Measurements from ENCODE around the gene FARS2. TPM values are rescaled to one million over a fixed set of nuclear protein-coding genes. Genes with fewer than 3 reads are reported as not detected.

Gene FARS2
- total RNA-seq, 4 donors from 2014 or later: 8.3 to 18.5 (median 13.0) TPM

DNA sequence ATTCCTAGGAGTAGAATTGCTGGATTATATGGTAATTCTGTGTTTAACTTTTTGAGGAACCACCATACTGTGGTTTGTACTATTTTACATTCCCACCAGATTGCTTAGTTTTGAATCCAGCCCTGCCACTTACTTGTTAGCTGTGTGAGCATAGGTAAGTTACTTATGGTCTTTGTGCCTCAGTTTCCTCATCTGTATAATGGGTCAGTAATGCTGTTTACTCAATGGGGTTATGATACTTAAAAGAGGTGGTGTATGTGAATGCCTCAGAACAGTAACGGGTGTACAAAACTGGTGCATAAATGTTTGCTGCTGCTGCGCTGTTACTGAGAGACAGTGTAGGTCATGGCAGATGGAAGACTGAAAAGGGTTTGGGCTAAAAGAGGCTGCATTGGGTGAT, 506.2 kb downstream of the FARS2 start:
- peaks cover 0 to 9% (median 0%) of the 10 kb centered on the region in 3 donors for H3K36me3 ChIP-seq
- TF ChIP-seq, protein P1, sequence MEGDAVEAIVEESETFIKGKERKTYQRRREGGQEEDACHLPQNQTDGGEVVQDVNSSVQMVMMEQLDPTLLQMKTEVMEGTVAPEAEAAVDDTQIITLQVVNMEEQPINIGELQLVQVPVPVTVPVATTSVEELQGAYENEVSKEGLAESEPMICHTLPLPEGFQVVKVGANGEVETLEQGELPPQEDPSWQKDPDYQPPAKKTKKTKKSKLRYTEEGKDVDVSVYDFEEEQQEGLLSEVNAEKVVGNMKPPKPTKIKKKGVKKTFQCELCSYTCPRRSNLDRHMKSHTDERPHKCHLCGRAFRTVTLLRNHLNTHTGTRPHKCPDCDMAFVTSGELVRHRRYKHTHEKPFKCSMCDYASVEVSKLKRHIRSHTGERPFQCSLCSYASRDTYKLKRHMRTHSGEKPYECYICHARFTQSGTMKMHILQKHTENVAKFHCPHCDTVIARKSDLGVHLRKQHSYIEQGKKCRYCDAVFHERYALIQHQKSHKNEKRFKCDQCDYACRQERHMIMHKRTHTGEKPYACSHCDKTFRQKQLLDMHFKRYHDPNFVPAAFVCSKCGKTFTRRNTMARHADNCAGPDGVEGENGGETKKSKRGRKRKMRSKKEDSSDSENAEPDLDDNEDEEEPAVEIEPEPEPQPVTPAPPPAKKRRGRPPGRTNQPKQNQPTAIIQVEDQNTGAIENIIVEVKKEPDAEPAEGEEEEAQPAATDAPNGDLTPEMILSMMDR (IDR thresholded peaks at IDR 0.05): no peak
- TF ChIP-seq POLR2A (IDR thresholded peaks at IDR 0.05): no peak
- peaks cover 0 to 17% (median 0%) of the 10 kb centered on the region in 3 donors for H3K9me3 ChIP-seq
- H3K27ac ChIP-seq: no peak overlapping the region
- DNase-seq: no peak
- 97 to 100% methylated on average over 2 of the region's 2 CpGs for whole genome bisulfite sequencing, 2 donors
- H3K4me1 ChIP-seq: peaks cover 0 to 13% (median 0%) of the 10 kb centered on the region in 3 donors
- intact Hi-C loops (cut with DNase I): no loop called here
- no peak overlapping the region for H3K4me3 ChIP-seq
- no peaks in the 10 kb centered on the region for H3K27me3 ChIP-seq

DNA sequence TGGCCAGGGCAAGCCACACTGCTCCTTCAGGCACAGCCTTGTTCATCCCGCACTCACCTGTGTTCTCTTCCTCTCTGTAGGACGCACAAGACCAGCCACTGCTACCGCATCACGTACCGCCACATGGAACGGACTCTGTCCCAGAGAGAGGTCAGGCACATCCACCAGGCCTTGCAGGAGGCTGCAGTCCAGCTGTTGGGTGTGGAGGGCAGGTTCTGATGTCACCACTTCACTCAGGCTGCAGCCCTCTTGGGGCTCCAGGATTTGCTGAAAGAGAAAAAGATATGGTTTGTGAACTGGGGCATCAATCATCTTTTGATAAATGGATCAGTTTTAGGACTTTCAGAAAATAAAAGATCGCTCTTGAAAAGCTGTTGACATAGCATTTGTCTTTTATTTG, 509.9 kb downstream of the FARS2 start:
- Histone ChIP-seq H3K36me3 (peaks cover 0 to 22% (median 0%) of the 10 kb centered on the region in 3 donors), H3K27me3 (no peaks in the 10 kb centered on the region), H3K27ac (no peak overlapping the region), H3K4me1 (no peaks in the 10 kb centered on the region), H3K9me3 (peaks cover 0 to 17% (median 0%) of the 10 kb centered on the region in 3 donors), H3K4me3 (no peak overlapping the region)
- 93% methylated on average over 2 to 7 of the region's 7 CpGs for WGBS, 2 donors
- intact Hi-C loops (cut with DNase I): no loop called here
- no peak for TF ChIP-seq POLR2A (IDR thresholded peaks at IDR 0.05)
- TF ChIP-seq, protein P1 (IDR thresholded peaks at IDR 0.05): no peak
- DNase-seq: no peak

DNA sequence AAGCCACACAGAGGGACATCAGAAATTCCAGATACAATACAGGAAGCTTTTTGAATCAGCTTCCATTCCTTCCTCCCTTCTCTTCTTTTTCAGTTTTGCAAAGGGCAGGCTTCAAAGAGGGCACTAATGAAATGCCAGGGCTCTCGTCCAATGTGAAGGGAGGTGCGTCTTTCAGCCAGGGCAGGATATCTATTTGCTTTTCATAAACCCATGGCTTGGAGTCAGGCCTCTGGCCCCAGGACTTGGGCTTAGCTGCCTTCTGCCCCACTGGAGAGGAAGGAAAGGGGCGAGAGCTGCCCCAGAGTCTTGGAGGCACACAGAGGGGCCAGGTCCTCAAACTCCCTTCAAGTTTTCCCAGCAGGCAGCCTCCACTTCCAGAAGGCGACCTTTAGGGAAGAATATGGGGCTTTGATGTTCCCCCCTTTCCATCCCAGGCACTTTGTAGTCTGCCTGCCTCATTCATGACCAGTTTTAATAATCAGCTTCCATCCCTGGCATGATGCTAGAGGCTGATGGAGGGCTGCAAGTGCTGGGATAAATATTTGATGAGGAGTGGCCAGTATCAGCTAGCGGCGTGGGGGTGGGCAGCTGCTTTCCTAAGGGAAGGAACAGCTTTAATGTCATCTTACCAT, 510.6 kb downstream of the FARS2 start:
- intact Hi-C loops (cut with DNase I): no loop called here
- Histone ChIP-seq H3K27ac (no peak overlapping the region), H3K36me3 (peaks cover 0 to 22% (median 0%) of the 10 kb centered on the region in 3 donors), H3K9me3 (peaks cover 0 to 14% (median 0%) of the 10 kb centered on the region in 3 donors), H3K27me3 (no peaks in the 10 kb centered on the region), H3K4me3 (no peak overlapping the region), H3K4me1 (no peaks in the 10 kb centered on the region)
- DNase-seq: no peak
- TF ChIP-seq, protein P1 (IDR thresholded peaks at IDR 0.05): no peak
- no peak for TF ChIP-seq POLR2A (IDR thresholded peaks at IDR 0.05)
- WGBS, 2 donors: 83 to 85% methylated on average over 2 to 4 of the region's 6 CpGs

DNA sequence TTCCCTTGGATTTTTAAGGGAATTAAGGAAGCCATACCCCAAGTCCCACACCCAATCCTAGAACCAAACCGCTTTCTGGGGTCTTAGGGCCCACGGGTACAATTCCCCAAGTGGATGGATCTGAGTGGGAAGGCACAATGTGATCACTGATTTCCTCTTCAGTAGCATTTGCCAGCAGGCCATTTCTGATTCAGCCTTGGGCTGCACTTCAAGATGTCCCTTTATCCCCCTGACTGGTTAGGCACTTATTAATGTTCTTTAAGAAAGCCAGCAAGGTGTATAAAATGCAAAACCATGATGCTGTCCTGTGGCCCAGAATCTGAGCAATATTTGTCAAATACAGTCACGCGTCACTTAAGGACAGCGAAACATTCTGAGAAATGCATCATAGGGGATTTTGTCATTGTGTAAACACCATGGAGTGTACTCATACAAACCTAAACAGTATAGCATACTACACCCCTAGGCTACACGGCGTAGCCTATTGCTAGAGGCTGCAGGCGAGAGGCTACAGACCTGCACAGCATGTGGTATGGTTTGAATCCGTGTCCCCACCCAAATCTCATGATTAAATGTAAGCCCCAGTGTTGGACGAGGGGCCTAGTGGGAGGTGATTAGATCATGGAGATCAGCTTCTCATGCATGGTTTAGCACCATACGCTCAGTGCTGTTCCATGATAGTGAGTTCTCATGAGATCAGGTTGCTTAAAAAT, 511.3 kb downstream of the FARS2 start:
- no peak overlapping the region for H3K4me3 ChIP-seq

More for the DNA sequence above, 511.3 kb downstream of the FARS2 start:
- intact Hi-C loops (cut with DNase I): no loop called here
- Histone ChIP-seq H3K36me3 (peaks cover 0 to 22% (median 0%) of the 10 kb centered on the region in 3 donors), H3K9me3 (peaks cover 0 to 8% (median 0%) of the 10 kb centered on the region in 3 donors), H3K27ac (no peak overlapping the region), H3K4me1 (no peaks in the 10 kb centered on the region), H3K27me3 (no peaks in the 10 kb centered on the region)
- TF ChIP-seq, protein P1 (IDR thresholded peaks at IDR 0.05): no peak
- TF ChIP-seq POLR2A (IDR thresholded peaks at IDR 0.05): no peak
- no peak for DNase-seq
- WGBS, 2 donors: 96 to 97% methylated on average over 7 to 11 of the region's 11 CpGs

All from esophagus squamous epithelium (tissue), 5 donors.